HG03025 (cell line): ENCODE results near the gene IFNA16.
"Not testable (repeated sequence)": the region's sequence is repeated elsewhere in the genome, so short reads cannot be mapped to it uniquely, and the experiment has no call there.

ENCODE experiments used
- ATAC-seq: cut with Tn5 transposase; IDR thresholded peaks from one replicate; pipeline ENCODE4 v1.9.1; 2021; ENCODE audit warnings: mild to moderate bottlenecking, moderate library complexity; ENCODE audit not compliant: unreplicated experiment, low FRiP score

Gene IFNA16

DNA sequence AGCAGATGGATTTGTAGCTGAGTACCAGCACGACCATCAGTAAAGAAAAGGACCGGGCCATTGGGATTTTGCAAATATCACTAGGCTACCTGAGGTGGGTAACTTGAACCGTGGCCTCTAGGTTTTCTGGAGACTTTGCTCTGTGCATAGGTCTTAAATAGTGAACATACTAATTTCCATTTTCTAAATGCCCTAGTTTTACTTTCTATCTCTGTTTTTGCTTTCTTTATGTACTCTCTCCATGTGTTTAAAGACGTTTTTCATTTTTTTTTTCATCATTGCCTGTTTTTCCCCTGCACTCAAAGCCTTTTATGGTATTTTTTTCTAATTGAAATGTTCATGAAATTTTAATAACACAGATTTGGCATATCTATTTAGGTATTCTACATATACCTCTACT lies 15.0 kb downstream of the IFNA16 start, which contains the start of gene IFNA7:
IFNA7 (minus strand) TSS at position 101 of the 400 bp plus-strand sequence; CDS start at position 61, 40 bp downstream.
- ATAC-seq = not testable (repeated sequence)

DNA sequence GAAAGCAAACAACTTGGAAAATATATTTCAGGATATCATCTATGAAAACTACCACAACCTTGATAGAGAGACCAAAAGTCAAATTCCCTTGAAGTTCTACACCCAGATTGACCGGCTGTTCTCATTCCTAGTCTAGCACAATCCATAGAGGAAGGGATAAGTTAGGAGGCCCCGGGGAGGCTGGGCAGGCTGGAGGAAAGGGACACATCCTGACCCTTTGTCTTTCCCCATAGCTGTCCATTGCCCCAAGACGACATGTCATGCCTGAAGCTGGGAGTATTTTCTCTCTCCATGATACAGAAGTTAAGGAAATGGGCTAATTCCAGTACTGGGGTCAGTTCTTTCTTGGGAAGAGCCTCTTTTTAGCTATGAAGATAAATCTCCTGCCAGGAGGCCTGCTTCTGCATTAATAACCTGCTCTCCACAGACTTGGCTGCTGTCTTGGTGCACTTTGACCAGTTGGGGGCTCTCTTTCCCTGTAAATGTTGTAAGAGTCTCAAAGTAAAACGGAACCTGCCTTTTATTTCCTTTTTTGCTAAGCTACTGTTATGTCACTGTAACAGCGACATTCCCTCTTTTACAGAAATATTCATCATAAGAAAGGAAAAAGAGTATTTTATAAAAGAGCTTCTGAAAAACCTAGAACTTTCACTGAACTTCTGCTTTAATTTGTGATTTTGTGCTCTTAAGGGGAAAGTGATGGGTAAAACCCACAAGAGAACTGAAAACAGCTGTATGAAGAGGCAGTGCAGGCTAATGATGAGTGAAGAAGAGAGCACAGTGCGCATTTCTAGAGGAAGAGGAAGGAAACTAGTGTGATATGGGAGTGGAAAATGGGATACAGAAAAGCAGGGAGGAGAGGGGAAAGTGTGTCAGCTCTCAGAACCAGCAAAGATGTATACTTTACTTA lies 22.0 kb downstream of the IFNA16 start:
- peak; percentile 88 for ATAC-seq

- ATAC-seq = not testable (repeated sequence)
Measured at GRCh38 chr9:21187487-21187886, 29.6 kb downstream of the IFNA16 start, which contains the start of gene IFNA4. IFNA4 (minus strand) TSS chr9:21187587; CDS start chr9:21187531, 56 bp downstream.

DNA sequence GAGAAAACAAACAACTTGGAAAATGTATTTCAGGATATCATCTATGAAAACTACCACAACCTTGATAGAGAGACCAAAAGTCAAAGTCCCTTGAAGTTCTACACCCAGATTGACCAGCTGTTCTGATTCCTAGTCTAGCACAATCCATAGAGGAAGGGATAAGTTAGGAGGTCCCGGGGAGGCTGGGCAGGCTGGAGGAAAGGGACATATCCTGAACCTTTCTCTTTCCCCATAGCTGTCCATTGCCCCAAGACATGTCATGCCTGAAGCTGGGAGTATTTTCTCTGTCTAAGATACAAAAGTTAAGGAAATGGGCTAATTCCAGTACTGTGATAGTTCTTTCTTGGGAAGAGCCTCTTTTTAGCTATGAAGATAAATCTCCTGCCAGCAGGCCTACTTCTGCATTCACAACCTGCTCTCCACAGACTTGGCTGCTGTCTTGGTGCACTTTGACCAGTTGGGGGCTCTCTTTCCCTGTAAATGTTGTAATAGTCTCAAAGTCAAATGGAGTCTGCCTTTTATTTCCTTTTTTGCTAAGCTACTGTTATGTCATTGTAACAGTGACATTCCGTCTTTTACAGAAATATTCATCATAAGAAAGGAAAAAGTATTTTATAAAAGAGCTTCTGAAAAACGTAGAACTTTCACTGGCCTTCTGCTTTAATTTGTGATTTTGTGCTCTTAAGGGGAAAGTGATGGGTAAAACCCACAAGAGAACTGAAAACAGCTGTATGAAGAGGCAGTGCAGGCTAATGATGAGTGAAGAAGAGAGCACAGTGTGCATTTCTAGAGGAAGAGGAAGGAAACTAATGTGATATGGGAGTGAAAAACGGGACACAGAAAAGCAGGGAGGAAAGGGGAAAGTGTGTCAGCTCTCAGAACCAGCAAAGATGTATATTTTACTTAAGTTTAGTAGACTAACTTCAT lies 34.0 kb downstream of the IFNA16 start:
- peak; percentile 89 for ATAC-seq

GRCh38 chr9:21174671-21175070 lies 42.4 kb downstream of the IFNA16 start:
- no peak for ATAC-seq

GRCh38 chr9:21172156-21172555 lies 45.0 kb downstream of the IFNA16 start:
- no peak for ATAC-seq

DNA sequence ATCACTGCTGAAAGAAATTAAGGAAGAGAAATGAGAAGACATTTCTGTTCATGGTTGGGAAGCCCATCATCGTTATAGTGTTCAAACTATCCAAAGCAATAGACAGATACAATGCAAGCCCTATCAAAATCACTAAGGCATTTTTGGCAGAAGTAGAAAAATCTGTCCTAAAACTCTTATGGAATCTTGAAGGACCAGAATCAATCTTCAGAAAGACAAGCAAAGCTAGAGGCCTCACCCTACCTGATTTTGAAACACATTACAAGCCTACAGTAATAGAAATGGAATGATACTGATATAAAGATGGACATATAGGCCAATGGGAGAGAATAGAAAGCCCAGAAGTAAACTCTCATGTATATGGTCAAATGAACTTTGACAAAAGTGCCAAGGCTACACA lies 45.8 kb downstream of the IFNA16 start:
- no peak for ATAC-seq

GRCh38 chr9:21166560-21166959 lies 50.6 kb downstream of the IFNA16 start, which contains the start of gene IFNA21:
IFNA21 (minus strand) TSS chr9:21166660; CDS start chr9:21166612, 48 bp downstream.
- not testable (repeated sequence) for ATAC-seq
